WERI-Rb-1 (cell line): ENCODE measurements around the gene ZFP92.

Source experiments
- DNase-seq: peaks from one replicate; pipeline ENCODE4 v3.0.0-alpha.2; 2020
- H3K27ac ChIP-seq: fragments of 250-450 bp; sonication (Bioruptor Pico); 2 replicates; pipeline ENCODE4 v1.5.1; 2020; ENCODE audit warnings: mild to moderate bottlenecking, moderate library complexity
- H3K27me3 ChIP-seq: fragments of 250-450 bp; sonication (Bioruptor Pico); 2 replicates; pipeline ENCODE4 v1.5.1; 2021; ENCODE audit warnings: mild to moderate bottlenecking, low read depth, moderate library complexity; ENCODE audit not compliant: insufficient read depth, severe bottlenecking
- H3K36me3 ChIP-seq: fragments of 250-450 bp; sonication (Bioruptor Pico); 2 replicates; pipeline ENCODE4 v1.5.1; 2020; ENCODE audit warnings: mild to moderate bottlenecking, moderate library complexity
- H3K4me3 ChIP-seq: 2 replicates; pipeline ENCODE4 v1.5.1; 2011; ENCODE audit warnings: low read depth, mild to moderate bottlenecking, control low read depth, low read length
- H3K9me3 ChIP-seq: fragments of 250-450 bp; sonication (Bioruptor Pico); 2 replicates; pipeline ENCODE4 v1.5.1; 2021; ENCODE audit warnings: mild to moderate bottlenecking, moderate library complexity; ENCODE audit not compliant: severe bottlenecking
- TF ChIP-seq, protein P1 (sequence below): IDR thresholded peaks from 2 replicates; pipeline ENCODE4 v1.5.1; 2011; ENCODE audit warnings: low read depth, mild to moderate bottlenecking, control low read depth, inconsistent platforms, low read length

The ZFP92 gene

GRCh38 chrX:153421856-153422255, 10.6 kb downstream of the ZFP92 start:
- H3K4me3 ChIP-seq, result no peak overlapping the region
- TF ChIP-seq, protein P1, sequence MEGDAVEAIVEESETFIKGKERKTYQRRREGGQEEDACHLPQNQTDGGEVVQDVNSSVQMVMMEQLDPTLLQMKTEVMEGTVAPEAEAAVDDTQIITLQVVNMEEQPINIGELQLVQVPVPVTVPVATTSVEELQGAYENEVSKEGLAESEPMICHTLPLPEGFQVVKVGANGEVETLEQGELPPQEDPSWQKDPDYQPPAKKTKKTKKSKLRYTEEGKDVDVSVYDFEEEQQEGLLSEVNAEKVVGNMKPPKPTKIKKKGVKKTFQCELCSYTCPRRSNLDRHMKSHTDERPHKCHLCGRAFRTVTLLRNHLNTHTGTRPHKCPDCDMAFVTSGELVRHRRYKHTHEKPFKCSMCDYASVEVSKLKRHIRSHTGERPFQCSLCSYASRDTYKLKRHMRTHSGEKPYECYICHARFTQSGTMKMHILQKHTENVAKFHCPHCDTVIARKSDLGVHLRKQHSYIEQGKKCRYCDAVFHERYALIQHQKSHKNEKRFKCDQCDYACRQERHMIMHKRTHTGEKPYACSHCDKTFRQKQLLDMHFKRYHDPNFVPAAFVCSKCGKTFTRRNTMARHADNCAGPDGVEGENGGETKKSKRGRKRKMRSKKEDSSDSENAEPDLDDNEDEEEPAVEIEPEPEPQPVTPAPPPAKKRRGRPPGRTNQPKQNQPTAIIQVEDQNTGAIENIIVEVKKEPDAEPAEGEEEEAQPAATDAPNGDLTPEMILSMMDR, result no peak
- DNase-seq, result no peak
- no peak overlapping the region for H3K27ac ChIP-seq
- peaks cover 31% of the 10 kb centered on the region for H3K27me3 ChIP-seq
- no peaks in the 10 kb centered on the region for H3K36me3 ChIP-seq
- H3K9me3 ChIP-seq, result no peaks in the 10 kb centered on the region

GRCh38 chrX:153423652-153424051, 12.4 kb downstream of the ZFP92 start:
- TF ChIP-seq, protein P1, result no peak
- DNase-seq, result no peak
- Histone ChIP-seq H3K9me3 (no peaks in the 10 kb centered on the region), H3K36me3 (no peaks in the 10 kb centered on the region), H3K4me3 (no peak overlapping the region), H3K27ac (no peak overlapping the region), H3K27me3 (peaks cover 32% of the 10 kb centered on the region)

GRCh38 chrX:153426204-153426603, 14.9 kb downstream of the ZFP92 start:
- Histone ChIP-seq H3K27me3 (peaks cover 36% of the 10 kb centered on the region), H3K36me3 (no peaks in the 10 kb centered on the region), H3K27ac (no peak overlapping the region), H3K9me3 (peaks cover 10% of the 10 kb centered on the region), H3K4me3 (no peak overlapping the region)
- TF ChIP-seq, protein P1, result no peak
- no peak for DNase-seq

GRCh38 chrX:153430796-153431195, 19.5 kb downstream of the ZFP92 start:
- H3K36me3 ChIP-seq, result no peaks in the 10 kb centered on the region
- H3K27ac ChIP-seq, result no peak overlapping the region
- H3K4me3 ChIP-seq, result no peak overlapping the region
- TF ChIP-seq, protein P1, result no peak
- H3K27me3 ChIP-seq, result peaks cover 50% of the 10 kb centered on the region
- no peak for DNase-seq
- H3K9me3 ChIP-seq, result peaks cover 13% of the 10 kb centered on the region

DNA sequence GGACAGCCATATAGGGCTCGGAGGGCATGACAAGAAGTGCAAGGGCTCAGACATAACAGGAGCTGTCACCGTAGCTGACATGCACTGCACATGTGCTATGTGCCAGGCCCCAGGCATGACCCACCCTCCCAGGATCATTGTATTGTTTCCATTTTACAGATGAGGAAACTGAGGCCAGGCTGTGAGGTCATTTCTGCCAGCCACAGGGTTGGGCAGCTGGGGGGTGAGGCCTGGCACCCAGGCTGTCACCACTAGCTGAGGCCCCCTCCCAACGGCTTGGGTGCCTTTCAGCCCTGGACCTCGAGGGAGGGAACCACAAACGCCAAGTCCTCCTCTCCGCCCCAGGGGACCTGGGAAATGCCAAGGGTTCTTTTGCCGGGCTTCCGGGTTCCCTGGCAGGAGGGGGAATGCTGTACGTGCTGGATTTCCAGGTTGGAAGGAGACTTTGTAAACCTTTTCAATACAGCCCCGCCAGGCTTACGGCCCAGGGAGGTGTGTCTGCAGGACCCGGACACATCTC, 21.9 kb downstream of the ZFP92 start:
- TF ChIP-seq, protein P1, result no peak
- H3K27me3 ChIP-seq, result peaks cover 53% of the 10 kb centered on the region

DNA sequence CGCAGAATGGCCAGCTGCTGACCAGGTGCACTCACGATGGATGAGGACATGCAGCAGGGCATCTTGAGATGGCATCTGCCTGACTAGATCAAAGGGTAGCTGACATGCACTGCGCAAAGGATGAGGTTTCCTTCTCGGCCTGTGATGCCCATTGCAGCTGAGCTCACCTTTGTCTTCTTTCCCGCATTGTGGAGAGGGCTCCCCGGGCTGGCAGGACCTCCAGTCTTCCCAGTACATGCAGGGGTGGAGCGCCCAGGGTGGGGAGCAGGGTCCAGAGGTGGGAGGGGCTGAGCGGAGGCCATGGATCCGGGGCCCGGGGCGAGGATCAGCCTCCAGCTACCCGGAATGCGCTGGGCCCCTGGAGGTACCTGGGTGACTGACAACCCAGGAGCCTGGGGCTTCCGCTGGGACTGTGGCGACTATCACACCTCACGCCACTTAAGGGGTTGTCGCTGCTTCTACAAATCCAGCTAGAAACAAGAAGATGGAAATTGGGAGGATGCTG, 22.6 kb downstream of the ZFP92 start:
- TF ChIP-seq, protein P1, result no peak
- peaks cover 53% of the 10 kb centered on the region for H3K27me3 ChIP-seq
- no peaks in the 10 kb centered on the region for H3K36me3 ChIP-seq
- H3K9me3 ChIP-seq, result peaks cover 12% of the 10 kb centered on the region
- H3K27ac ChIP-seq, result no peak overlapping the region
- DNase-seq, result no peak
- no peak overlapping the region for H3K4me3 ChIP-seq

More for the DNA sequence above, 21.9 kb downstream of the ZFP92 start:
- H3K9me3 ChIP-seq, result peaks cover 13% of the 10 kb centered on the region
- H3K4me3 ChIP-seq, result no peak overlapping the region
- H3K36me3 ChIP-seq, result no peaks in the 10 kb centered on the region
- no peak for DNase-seq
- H3K27ac ChIP-seq, result no peak overlapping the region
